Activated CD8-positive, alpha-beta T cell treated with anti-CD3 and anti-CD28 coated beads for 36 hours (primary cell): ENCODE measurements around the gene IL19. TPM values are rescaled to one million over a fixed set of nuclear protein-coding genes. Genes with fewer than 3 reads are reported as not detected.
"Not testable (repeated sequence)": the region's sequence is repeated elsewhere in the genome, so short reads cannot be mapped to it uniquely, and the experiment has no call there.

Source experiments
- ATAC-seq: fragments of 200-7000 bp; cut with Tn5 transposase; one replicate; pipeline ENCODE4 v1.10.0; 2021; ENCODE audit warnings: mild to moderate bottlenecking, moderate library complexity
- CTCF ChIA-PET: fragments of 350-600 bp; sonication (Branson Sonifier 250); formaldehyde crosslinking; loops from one replicate; lab custom pipeline; 2021; ENCODE audit warnings: antibody characterized with exemption; lab: Charles Lee
- POLR2A ChIA-PET: fragments of 350-600 bp; sonication (Branson Sonifier 250); formaldehyde crosslinking; loops from one replicate; lab custom pipeline; 2021; ENCODE audit warnings: antibody characterized with exemption; lab: Charles Lee
- DNase-seq: peaks from one replicate; pipeline ENCODE4 v3.0.0-alpha.2; 2020
- H3K27ac Mint-ChIP-seq: one replicate; pipeline ENCODE4 v1.8.0; 2021; ENCODE audit warnings: mild to moderate bottlenecking, mixed read lengths
- H3K27me3 Mint-ChIP-seq: one replicate; pipeline ENCODE4 v1.8.0; 2021; ENCODE audit warnings: mixed read lengths
- H3K36me3 Mint-ChIP-seq: one replicate; pipeline ENCODE4 v1.8.0; 2021; ENCODE audit warnings: low read depth, mixed read lengths
- H3K4me1 Mint-ChIP-seq: one replicate; pipeline ENCODE4 v1.8.0; 2021; ENCODE audit warnings: low read depth, mixed read lengths
- H3K4me3 Mint-ChIP-seq: one replicate; pipeline ENCODE4 v1.8.0; 2021; ENCODE audit warnings: mild to moderate bottlenecking, moderate library complexity, mixed read lengths
- H3K9me3 Mint-ChIP-seq: one replicate; pipeline ENCODE4 v1.8.0; 2021; ENCODE audit warnings: mixed read lengths
- intact Hi-C: fragments of 100-400 bp; cut with micrococcal nuclease; formaldehyde crosslinking; loops from one replicate; pipeline ENCODE4 v1.10.0; 2022
- total RNA-seq, 2 experiments: library from RNA; stranded (reverse); gene quantifications; one replicate each; pipeline ENCODE4 v1.2.3, GENCODE V29; 2021
- TF ChIP-seq, protein P1 (sequence below): fragments of 200-600 bp; IDR thresholded peaks from one replicate; pipeline ENCODE4 v1.8.0; 2022; ENCODE audit warnings: antibody characterized with exemption, mild to moderate bottlenecking

The IL19 gene
- total RNA-seq, 2 experiments from 2014 or later = not detected

DNA sequence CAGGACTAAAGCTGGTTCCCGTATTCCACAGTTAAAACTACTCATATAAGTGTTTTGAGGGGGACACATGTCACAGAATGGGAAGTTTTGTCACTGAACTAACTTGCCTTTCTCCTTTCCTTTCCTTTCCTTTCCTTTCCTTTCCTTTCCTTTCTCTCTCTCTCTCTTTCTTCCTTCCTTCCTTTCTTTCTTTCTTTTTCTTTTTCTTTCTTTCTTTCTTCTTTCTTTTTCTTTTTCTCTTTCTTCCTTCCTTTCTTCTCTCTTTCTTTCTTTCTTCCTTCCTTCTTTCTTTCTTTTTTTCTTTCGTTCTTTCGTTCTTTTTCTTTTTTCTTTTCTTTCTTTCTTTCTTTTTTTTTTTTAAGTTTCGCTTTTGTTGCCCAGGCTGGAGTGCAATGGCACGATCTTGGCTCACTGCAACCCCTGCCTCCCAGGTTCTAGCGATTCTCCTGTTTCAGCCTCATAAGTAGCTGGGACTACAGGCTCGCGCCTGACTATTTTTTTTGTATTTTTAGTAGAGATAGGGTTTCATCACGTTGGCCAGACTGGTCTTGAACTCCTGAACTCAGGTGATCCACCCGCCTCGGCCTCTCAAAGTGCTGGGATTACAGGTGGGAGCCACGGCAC, 7.7 kb upstream of the IL19 start:
- CTCF ChIA-PET = interaction anchor here (1.3 to 10.0 kb wide), 4 partner anchors 25 to 150 kb away, joined by 4 to 125 read pairs (median 17); no protein-coding TSS in a partner anchor
- peaks cover 34% of the 10 kb centered on the region for H3K4me1 Mint-ChIP-seq
- H3K27ac Mint-ChIP-seq, DNase-seq, ATAC-seq, intact Hi-C loops, H3K9me3 Mint-ChIP-seq, H3K27me3 Mint-ChIP-seq, H3K36me3 Mint-ChIP-seq, H3K4me3 Mint-ChIP-seq: not testable (repeated sequence)
- TF ChIP-seq, protein P1, sequence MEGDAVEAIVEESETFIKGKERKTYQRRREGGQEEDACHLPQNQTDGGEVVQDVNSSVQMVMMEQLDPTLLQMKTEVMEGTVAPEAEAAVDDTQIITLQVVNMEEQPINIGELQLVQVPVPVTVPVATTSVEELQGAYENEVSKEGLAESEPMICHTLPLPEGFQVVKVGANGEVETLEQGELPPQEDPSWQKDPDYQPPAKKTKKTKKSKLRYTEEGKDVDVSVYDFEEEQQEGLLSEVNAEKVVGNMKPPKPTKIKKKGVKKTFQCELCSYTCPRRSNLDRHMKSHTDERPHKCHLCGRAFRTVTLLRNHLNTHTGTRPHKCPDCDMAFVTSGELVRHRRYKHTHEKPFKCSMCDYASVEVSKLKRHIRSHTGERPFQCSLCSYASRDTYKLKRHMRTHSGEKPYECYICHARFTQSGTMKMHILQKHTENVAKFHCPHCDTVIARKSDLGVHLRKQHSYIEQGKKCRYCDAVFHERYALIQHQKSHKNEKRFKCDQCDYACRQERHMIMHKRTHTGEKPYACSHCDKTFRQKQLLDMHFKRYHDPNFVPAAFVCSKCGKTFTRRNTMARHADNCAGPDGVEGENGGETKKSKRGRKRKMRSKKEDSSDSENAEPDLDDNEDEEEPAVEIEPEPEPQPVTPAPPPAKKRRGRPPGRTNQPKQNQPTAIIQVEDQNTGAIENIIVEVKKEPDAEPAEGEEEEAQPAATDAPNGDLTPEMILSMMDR = peak; percentile 41
- POLR2A ChIA-PET = interaction anchor here (0.7 to 1.9 kb wide), 3 partner anchors 8 to 1163 kb away, joined by 3 to 5 read pairs (median 3); partner anchors contain the start of gene IL19

DNA sequence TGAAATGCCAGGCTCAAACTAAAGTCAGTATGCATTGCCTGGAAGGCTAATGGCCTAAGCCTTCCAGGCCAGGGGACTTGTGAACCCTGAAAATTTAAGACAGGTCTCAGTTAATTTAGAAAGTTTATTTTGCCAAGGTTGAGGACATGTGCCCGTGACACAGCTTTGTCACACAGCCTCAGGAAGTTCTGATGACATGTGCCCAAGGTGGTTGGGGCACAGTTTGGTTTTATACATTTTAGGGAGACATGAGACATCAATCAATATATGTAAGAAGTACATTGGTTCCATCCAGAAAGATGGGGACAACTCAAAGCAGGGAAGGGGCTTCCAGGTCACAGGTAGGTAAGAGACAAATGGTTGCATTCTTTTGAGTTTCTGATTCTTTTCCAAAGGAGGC, 4.8 kb upstream of the IL19 start:
- not testable (repeated sequence) for DNase-seq, H3K36me3 Mint-ChIP-seq, H3K9me3 Mint-ChIP-seq, H3K27me3 Mint-ChIP-seq, ATAC-seq, H3K4me3 Mint-ChIP-seq
- intact Hi-C loops = loop anchor here (5.0 kb wide), 1 partner anchor 42 kb away; no protein-coding TSS in a partner anchor
- CTCF ChIA-PET = interaction anchor here (0.9 to 10.0 kb wide), 15 partner anchors 7 to 147 kb away, joined by 3 to 125 read pairs (median 9); partner anchors contain the start of gene DYRK3
- POLR2A ChIA-PET = interaction anchor here (0.5 to 1.7 kb wide), 9 partner anchors 10 to 64 kb away, joined by 3 to 8 read pairs (median 5); no protein-coding TSS in a partner anchor
- H3K4me1 Mint-ChIP-seq = peaks cover 59% of the 10 kb centered on the region
- peak overlapping the region; percentile 1 for H3K27ac Mint-ChIP-seq

DNA sequence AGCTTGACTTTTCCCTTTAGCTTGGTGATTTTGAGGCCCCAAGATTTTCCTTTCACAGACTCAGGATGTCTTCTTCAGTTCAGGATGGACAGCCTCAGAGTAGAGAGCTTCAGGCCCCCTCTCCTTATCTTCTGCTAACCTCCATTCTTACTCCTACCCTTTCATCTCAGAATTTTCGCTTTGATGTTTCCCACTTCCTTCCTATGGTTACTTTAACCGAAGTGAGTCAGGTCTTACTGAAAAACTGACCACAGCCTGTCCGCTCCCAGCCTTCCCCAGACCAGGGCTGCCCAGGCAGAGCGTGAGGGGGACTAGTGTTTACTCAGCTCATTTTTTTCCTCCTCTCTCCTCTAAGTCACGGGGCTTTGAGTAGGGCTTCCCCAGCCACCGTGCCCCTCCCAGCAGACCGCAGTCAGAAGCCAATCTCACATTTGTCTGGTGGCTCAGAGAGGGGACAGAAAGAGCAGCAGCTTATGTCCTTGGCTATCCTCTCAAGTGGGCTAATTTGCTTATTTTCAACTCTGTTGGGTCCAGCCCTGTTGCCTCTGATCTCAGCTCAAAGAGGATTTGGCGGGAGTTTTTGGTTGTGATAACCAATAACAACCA, 4.2 kb upstream of the IL19 start:
- no peaks in the 10 kb centered on the region for H3K36me3 Mint-ChIP-seq
- peak overlapping the region; percentile 65 for H3K27ac Mint-ChIP-seq
- H3K27me3 Mint-ChIP-seq = peaks cover 3% of the 10 kb centered on the region
- ATAC-seq (peak; percentile 75), DNase-seq (peak; percentile 87)
- peak overlapping the region; percentile 47 for H3K4me3 Mint-ChIP-seq
- peaks cover 4% of the 10 kb centered on the region for H3K9me3 Mint-ChIP-seq
- intact Hi-C loops = loop anchor here (5.0 kb wide), 1 partner anchor 41 kb away; no protein-coding TSS in a partner anchor
- ChIA-PET POLR2A (interaction anchor here (0.5 to 1.7 kb wide), 8 partner anchors 10 to 63 kb away, joined by 3 to 8 read pairs (median 5); no protein-coding TSS in a partner anchor), CTCF (interaction anchor here (0.9 to 10.0 kb wide), 16 partner anchors 8 to 146 kb away, joined by 3 to 125 read pairs (median 8); partner anchors contain the start of gene DYRK3)
- peaks cover 65% of the 10 kb centered on the region for H3K4me1 Mint-ChIP-seq
- TF ChIP-seq, protein P1 = no peak

DNA sequence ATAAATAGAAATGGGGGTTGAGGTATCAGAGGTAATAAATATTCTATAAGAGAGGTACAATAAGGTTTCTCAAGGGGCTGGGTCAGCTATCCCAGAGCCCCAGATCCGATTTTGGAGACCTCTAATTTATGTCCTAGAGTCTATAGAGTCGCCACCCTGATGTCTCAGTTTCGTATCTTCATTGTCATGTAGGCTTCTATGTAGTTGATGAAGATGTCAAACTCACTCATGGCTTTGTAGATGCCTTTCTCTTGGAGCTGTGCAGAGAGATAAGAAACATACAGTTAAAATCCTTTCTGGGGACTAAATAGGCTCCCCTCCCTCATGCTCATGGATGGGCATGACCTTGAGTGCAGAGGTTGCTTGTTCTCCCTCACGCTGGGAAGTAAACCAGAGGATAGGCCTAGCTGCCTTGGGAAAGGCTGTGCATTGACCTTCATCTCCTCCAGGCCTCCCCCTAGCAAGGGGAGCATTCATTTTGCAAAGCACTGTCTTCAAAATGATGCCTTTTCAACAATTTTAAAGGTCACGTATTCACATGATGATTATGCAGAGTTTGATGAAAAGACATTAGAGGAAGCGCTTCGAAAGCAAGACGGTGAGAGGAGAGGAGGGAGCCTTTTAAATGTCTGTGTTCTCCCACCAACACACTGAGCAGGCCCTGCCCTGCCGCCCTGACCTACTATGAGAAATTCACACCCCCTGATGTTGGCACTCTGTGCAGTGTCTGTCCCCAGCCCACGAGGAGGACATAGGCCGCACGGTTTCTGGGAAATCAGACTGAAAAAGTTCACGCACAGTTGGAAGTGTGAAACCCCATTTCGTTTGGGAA, 1.9 kb upstream of the IL19 start:
- CTCF ChIA-PET = interaction anchor here (0.9 to 10.0 kb wide), 13 partner anchors 10 to 143 kb away, joined by 3 to 125 read pairs (median 15); partner anchors contain the start of gene IL20
- Mint-ChIP-seq H3K9me3 (peaks cover 4% of the 10 kb centered on the region), H3K4me1 (peaks cover 81% of the 10 kb centered on the region), H3K4me3 (no peak overlapping the region), H3K27ac (peak overlapping the region; percentile 8), H3K36me3 (no peaks in the 10 kb centered on the region), H3K27me3 (peaks cover 12% of the 10 kb centered on the region)
- intact Hi-C loops = loop anchor here (2.0 to 5.0 kb wide), 3 partner anchors 16 to 39 kb away; no protein-coding TSS in a partner anchor
- no peak for DNase-seq
- TF ChIP-seq, protein P1 = no peak
- POLR2A ChIA-PET = interaction anchor here (0.7 to 4.4 kb wide), 16 partner anchors 10 to 49 kb away, joined by 3 to 23 read pairs (median 5); no protein-coding TSS in a partner anchor
- ATAC-seq = peak; percentile 25
